ENCODE data around the gene EPHB1.

- no peak for TF ChIP-seq POLR2A (IDR thresholded peaks at IDR 0.05; ENCODE audit: low read depth, low read length)
- no peak for TF ChIP-seq CTCF (IDR thresholded peaks at IDR 0.05; ENCODE audit: extremely low read depth in 1 of 2, insufficient read depth in 1 of 2, low read depth in 1 of 2, low read length in 2 of 2)
- no peak for TF ChIP-seq EZH2 (IDR thresholded peaks at IDR 0.05; ENCODE audit: borderline replicate concordance, low read depth, low read length, severe bottlenecking)
- no peak for TF ChIP-seq GATA2 (IDR thresholded peaks at IDR 0.05; ENCODE audit: insufficient read depth, insufficient read length, low read depth, low read length)
- no peak for TF ChIP-seq FOS (IDR thresholded peaks at IDR 0.05; ENCODE audit: borderline replicate concordance, insufficient read depth, low read length)
- no peak for TF ChIP-seq POLR2AphosphoS5 (IDR thresholded peaks at IDR 0.05; ENCODE audit: insufficient read depth, low read depth, low read length)
- TF ChIP-seq MYC (IDR thresholded peaks at IDR 0.05; ENCODE audit: low read depth, low read length): no peak
- TF ChIP-seq JUN (IDR thresholded peaks at IDR 0.05; ENCODE audit: borderline replicate concordance, insufficient read depth, insufficient read length, low read depth): no peak
Measured at GRCh38 chr3:135138776-135139175, 343.7 kb downstream of the EPHB1 start.
